G401.6 (cell line): Measurements from ENCODE around the gene CORO7.
"Not testable (repeated sequence)": the region's sequence is repeated elsewhere in the genome, so short reads cannot be mapped to it uniquely, and the experiment has no call there.

Experiments used
- FAIRE-seq: peaks from 2 replicates; lab custom pipeline; 2012; peaks lifted over from hg19 to GRCh38; lab: Jason Lieb, UNC

CORO7 gene

DNA sequence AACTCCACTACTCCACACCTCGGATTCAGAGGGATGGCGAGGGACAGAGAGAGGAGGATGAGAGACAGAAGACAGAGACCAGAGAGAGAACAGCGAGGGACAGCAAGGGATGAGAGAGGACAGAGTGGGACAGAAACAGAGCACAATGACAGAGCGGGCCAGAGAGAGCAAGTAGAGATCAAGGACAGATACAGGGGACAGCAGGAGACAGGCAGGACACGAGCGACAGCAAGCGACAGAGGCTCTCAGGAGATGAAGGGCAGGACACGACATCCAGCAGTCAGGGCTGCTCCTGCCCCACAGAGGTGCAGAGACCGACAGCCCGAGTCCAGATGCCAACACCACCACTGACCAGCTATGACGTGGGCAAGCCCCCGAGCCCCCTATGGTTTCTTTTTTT lies 14.9 kb downstream of the CORO7 start:
- FAIRE-seq, result no peak

GRCh38 chr16:4401094-4401501 lies 15.3 kb downstream of the CORO7 start:
- no peak for FAIRE-seq

DNA sequence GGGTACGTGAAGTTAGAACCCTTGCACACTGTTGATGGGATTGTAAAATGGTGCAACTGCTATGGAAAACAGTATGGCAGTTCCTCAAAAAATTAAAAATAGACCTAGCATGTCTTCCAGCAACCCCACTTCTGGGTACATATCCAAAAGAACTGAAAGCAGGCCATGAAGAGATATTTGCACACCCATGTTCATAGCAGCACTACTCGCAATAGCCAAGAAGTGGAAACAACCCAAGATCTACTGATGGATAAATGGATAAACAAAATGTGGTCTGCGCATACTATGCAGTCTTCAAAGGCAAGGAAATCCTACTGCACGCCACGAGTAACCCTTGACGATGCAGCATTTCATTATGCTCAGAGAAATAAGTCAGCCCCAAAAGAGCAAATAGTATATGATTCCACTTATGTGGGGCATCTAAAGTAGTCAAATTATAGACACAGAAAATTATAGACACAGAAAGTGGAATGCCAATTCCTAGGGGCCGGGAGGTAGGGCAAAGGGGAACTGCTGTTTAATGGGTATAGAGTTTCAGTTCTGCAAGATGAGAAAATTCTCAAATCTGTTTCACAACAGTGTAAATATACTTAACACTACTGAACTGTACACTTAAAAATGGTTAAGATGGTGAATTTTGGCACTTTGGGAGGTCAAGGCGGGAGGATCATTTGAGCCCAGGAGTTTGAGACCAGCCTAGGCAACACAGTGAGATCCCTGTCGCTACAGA lies 17.2 kb downstream of the CORO7 start:
- FAIRE-seq, result no peak

- no peak for FAIRE-seq
Observed at GRCh38 chr16:4395055-4395726, 21.2 kb downstream of the CORO7 start.

- FAIRE-seq, result not testable (repeated sequence)
Observed at GRCh38 chr16:4393850-4394249, 22.5 kb downstream of the CORO7 start.

GRCh38 chr16:4393240-4393600 lies 23.2 kb downstream of the CORO7 start:
- no peak for FAIRE-seq

DNA sequence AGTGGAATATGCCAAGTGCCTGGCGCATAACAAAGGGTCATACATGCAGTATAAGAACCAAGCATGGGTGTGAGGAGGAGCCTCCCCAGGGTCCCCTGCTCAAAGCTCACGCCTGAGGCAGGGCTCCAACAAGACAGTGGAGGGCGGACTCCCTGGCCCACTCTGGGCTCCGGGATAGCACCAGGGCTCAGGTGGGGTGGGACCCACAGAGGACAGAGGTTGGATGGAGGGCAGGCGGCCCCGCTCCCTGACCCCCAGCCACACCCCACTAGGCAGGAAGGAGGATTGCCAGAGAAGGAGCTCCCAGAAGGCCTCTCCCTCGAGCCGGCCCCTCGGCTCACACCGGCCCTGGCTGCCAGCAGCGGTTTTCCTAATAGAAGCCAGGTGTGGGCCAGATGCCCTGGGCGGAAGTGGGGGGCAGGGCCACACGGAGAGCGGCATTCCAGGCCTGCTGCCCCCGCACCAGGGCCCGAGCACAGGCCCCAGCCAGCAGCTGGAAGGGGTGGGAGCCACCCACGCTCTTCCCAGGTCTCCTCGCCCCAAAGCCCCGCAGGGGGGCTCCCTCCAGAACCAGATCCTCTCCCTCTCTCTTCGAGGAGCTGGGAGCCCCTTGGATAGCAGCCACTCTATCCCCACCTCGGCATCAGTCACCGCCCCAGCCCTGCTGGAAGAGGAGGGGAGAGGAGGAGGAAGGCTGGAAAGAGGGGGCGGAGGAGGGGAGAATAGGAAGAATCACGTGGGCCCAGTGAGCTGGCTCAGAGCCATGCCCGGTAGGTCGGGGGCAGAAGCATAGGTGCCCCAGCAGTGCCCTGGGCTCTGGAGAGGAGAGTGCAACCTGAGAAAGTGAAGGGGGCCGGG lies 23.8 kb downstream of the CORO7 start:
- FAIRE-seq, result no peak

DNA sequence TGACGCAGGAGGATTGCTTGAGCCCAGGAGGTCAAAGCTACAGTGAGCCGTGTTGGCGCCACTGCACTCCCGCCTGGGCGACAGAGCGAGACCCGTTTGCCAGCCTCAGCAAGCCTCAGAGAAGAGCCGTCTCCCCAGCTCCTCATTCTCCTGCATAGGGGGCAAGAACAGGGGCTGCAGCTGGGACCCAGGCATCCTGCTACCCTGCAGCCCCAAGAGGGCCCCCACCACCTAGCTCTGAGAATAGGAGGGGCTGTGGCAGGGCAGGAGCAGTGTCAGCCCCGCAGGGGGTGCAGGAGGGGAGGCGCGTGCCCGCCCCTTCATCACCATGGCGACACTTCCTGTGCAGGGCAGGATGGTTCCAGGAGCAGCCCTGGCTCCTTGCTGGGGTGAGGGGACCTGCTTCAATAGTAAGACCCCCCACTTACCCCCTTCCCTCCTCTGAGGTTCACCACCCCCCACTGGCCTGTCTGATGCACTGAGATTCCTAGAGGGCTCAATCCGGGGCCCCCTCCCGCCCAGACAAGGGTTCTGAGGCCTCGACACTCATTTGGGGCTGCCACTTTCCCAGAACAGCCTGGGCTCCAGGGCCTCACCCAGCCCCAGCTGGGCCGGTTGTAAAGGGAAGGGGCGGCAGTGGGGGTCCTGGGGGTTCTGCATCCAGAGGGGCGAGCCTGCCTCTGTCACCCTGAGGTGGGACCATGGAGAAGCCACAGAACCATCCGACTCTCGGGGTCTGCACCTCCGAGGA lies 24.6 kb downstream of the CORO7 start:
- FAIRE-seq, result no peak

GRCh38 chr16:4390266-4391260 lies 25.8 kb downstream of the CORO7 start:
- peak; percentile 48 for FAIRE-seq

DNA sequence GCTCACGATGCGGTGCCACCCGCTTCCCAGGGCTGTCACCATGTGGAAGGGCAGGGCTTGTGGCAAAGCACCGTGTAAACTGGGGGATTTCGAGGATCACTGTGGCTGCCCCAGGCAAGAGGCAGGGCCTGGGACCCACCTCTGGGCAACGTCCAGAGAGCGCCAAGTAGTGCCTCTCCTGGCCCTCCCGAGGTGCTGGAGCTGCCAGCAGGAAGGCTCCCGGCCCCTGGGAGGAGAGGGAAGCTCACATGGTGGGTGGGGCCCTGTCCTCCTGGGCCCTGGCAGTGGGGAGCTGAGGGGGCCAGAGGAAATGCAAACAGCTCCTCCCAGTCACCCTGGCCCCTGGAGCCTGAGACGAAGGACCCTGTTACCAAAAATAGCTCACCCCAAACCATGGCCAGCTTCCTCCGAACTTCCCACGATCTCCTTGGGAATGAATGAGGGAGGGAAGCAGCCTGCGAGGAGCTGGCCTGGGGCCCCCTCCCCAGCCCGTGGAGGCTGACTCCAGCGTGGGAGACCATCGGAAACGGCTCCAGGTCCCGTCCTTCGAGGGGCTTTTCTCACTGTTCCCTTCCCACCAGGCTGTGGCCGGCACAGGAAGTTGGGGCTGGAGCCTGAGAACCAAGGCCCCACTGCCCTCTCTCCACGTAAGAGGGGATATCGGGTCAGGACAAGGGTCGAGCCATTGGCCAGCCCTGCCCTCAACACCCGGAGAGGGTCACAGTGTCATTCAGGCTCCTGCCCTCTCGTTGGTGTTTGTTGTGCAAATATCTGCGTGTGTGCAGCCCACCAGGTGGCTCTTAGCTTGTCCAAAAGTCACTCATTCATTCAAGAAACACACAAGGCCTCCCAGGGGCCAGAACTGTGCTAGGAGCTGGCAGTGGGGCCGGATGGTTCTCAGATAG lies 27.1 kb downstream of the CORO7 start:
- no peak for FAIRE-seq

- FAIRE-seq, result peak; percentile 93
Observed at GRCh38 chr16:4388271-4389021, 27.9 kb downstream of the CORO7 start.

GRCh38 chr16:4387781-4388180 lies 28.6 kb downstream of the CORO7 start:
- no peak for FAIRE-seq

DNA sequence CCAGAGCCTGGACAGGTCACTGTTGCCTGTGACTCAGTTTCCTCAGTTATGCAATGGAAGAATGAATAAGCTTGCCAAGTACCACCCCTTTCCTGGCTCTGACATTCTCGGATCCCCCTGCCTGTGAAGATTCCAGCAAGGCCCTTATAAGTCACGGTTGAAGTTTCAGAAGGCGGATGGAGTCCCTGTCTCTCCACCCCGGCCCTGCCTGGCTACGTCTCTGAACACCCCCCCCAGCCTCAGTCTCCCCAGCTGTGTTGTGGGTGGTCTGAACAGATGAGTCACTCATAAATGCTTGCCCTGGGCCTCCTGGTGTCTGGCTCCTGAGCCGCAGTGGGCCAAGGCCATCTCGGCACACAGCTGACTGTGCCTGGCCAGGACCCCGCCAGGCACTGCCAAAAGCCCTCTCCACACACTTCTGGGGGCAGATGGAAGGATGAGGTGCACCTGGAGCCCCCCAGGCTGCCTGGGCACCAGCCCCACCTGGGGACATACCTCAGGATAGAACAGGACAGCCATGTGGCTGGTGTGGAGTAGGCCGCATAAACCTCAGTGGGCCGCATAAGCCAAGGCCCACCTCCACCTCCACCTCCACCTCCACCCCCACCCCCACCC lies 29.3 kb downstream of the CORO7 start:
- no peak for FAIRE-seq

DNA sequence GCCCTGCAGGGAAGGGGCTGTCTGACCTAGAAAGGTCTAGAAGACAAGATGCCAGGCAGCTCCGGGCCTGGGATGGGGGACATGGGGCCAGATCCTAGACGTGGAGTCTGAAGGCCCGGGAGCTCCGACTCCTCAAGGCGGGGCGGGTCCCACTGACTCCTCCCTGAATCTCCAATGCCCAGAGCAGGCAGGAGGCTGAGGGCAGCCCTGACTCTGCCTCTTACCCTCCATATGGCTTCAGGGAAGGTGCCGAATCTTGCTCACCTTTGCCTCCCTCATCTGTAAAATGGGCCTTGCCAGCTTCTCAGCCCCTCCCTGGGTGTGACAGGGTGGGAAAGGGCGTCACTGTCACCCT lies 30.0 kb downstream of the CORO7 start:
- no peak for FAIRE-seq

DNA sequence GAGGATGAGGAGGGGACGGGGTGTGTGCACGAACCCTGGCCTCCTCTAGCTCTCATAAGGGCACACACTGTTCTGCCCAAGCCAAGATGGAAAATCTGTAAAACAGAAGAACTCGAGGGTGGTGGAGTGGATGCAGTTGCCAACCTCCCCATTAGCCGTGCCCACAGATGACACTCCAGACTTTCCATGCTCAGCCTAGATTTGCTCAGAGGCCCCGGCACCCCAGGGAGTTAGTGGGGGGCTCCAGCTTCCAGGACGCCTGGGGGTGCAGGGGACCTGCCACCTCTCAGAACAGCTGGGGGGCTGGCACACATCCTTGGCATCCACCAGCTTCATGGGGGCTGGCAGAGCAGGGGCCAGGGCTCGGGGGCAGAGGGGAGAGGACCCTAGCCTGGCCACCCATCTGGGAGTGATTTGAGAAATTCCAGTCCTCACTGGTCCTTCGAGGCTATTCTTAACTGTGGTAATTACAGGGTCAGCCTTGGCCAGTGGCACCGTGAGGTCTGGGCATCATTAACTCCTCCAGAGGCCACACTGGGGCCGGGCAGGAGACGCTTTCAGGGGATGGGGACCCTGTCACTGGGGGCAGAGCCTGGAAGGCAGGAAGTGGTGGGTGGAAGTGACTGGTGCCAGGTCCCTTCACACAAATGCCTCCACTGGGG lies 30.5 kb downstream of the CORO7 start:
- FAIRE-seq, result no peak

DNA sequence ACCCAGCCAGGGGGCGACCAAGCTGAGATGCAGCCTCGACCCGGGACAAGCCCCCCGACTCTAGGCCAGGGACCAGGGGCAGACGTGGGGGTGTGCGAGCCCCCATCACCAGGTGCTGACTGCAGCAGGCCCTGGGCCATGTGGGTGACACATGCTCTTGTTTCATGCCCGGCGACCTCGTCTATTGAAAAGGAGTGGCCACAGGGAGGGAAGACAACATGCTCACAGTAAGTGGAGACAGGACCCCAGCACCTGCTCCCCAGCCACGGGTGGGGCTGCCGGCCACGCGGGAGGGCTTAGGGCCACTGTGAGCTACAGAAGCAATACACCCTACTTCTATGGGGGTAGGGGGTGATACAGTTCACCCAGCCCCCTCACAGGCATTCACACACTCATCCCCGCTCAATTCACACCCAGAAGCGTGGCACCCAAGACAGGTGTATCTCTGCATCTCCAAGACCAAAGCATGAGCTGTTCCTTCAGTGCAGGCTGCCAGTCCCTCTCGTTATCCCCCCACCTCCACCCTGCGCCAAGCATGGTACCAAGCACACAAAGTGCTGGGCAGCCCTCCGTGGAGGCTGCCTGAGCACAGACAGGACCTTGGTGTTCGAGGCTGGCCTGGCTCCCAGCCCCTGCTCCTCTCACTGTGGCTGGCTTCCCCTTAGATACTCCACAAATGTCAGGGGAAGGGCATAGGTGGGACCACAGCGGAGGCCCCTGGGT lies 31.2 kb downstream of the CORO7 start:
- no peak for FAIRE-seq

- FAIRE-seq, result no peak
Observed at GRCh38 chr16:4384509-4384942, 31.9 kb downstream of the CORO7 start.
